H1 (cell line): ENCODE data around the gene CLIC3. TPM values are rescaled to one million over a fixed set of nuclear protein-coding genes. Genes with fewer than 3 reads are reported as not detected.

Source experiments
- NANOG ChIP-seq: IDR thresholded peaks from 2 replicates; pipeline ENCODE4 v1.6.1; 2011; ENCODE audit warnings: low read length, low read depth, mild to moderate bottlenecking, inconsistent platforms; ENCODE audit not compliant: insufficient read depth, poor library complexity, severe bottlenecking
- SIRT6 ChIP-seq: IDR thresholded peaks from one replicate; pipeline ENCODE4 v1.7.1; 2012; ENCODE audit warnings: low read length, inconsistent platforms
- SP1 ChIP-seq: IDR thresholded peaks from 2 replicates; pipeline ENCODE4 v1.6.1; 2011; ENCODE audit warnings: low read depth, low read length
- polyA plus RNA-seq, 7 experiments: library from polyadenylated mRNA; depleted of rRNA in 3 of 7; stranded (reverse) in 5 of 7; unstranded in 2 of 7; fragments of >200 nt in 5 of 7; fragments of 200-250 nt in 2 of 7; gene quantifications; 1 replicate in 5 of 7; 2 replicates in 1 of 7; 4 replicates in 1 of 7; pipeline versions ENCODE4 v1.2.1 to v1.2.3, GENCODE V29; 2011 to 2013; ENCODE audit warnings: missing spikeins in 2 of 7, mixed read lengths in 2 of 7
- total RNA-seq: library from RNA; stranded (reverse); fragmentation: NEBNext Ultra II Directional; extraction: Animal tissue kit (Norgen Biotek cat#: 25700); gene quantifications from 2 replicates; pipeline ENCODE4 v1.2.1, GENCODE V29; 2021
- TF ChIP-seq, protein P1 (sequence below): IDR thresholded peaks from 2 replicates; pipeline ENCODE4 v1.6.1; 2012; ENCODE audit warnings: low read length, inconsistent platforms

The CLIC3 gene
- total and polyA plus RNA-seq, 2 of the 8 experiments (the other 6 are each of a cell fraction or from before 2014, with no cell fraction given): 0.12 TPM; not detected in 1

DNA sequence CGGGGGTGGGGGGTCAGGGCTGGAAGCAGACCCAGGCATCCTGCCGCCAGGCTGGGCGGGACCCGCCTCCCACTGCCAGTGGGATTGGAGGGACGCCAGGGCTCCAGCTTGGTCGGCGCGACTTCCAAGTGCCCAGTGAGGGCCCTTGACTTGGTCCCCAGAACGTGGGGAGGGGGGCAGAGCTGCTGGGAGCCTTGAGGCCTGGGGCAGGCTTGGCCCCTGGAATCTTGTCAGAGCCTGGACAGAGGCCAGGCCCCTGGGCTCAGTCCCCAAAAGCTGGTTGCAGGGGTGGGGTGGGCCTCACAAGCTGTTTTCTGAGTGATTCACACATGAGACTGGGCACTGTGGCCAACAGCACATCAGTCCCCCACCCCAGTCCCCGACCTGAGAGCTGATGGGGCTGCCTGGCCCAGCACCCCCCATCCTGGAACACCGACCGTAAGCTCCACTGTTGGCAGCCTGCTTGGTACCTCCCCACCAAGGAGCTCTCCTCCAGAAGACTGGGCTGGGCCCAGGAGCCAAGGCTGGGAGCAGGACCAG, 526 bp downstream of the CLIC3 start (continued):
- TF ChIP-seq, protein P1, sequence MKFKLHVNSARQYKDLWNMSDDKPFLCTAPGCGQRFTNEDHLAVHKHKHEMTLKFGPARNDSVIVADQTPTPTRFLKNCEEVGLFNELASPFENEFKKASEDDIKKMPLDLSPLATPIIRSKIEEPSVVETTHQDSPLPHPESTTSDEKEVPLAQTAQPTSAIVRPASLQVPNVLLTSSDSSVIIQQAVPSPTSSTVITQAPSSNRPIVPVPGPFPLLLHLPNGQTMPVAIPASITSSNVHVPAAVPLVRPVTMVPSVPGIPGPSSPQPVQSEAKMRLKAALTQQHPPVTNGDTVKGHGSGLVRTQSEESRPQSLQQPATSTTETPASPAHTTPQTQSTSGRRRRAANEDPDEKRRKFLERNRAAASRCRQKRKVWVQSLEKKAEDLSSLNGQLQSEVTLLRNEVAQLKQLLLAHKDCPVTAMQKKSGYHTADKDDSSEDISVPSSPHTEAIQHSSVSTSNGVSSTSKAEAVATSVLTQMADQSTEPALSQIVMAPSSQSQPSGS: no peak
- TF ChIP-seq SIRT6 (no peak), NANOG (no peak), SP1 (no peak)
